Adrenal gland (tissue), 5 donors: ENCODE results near the gene MAPK1.

Experiments used
- POLR2A ChIP-seq, 2 donors: fragments of 450-650 bp; IDR thresholded peaks; one replicate each; pipeline ENCODE4 v1.6.1; 2017; ENCODE audit warnings: antibody characterized with exemption in 2 of 2, mild to moderate bottlenecking in 2 of 2, moderate library complexity in 1 of 2
- TF ChIP-seq, protein P1 (sequence below), 6 experiments: fragments of 450-650 bp in 4 of 6; fragments of 200-600 bp in 2 of 6; sonication (generic) in 1 of 6; IDR thresholded peaks; 1 replicate in 5 of 6; 2 replicates in 1 of 6; pipeline versions ENCODE4 v1.5.1 to v1.8.0; 2016 to 2021; ENCODE audit warnings: antibody characterized with exemption in 6 of 6, mild to moderate bottlenecking in 2 of 6, moderate library complexity in 1 of 6
- donor health status: DM: no; HTN: no; CAD: no.

DNA sequence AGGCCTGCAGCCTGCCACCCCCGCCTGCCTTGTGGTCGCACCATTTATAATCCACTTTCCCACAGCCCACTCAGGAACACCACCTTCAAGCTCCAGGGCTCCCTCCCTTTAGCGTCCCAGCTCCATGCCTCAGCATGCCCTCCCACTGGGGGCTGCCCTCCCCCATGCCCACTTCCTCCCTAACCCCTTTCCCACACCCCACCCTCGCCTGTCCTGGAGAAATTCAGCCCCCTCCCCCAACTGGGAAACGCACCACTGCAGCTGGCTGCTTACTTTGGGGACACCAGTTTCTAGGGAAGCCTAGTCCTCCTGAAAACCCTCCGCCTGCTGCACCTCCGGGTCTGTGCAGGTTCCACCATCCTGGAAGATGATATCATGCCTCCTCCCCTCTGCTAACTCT lies 128.5 kb downstream of the MAPK1 start:
- TF ChIP-seq, protein P1, sequence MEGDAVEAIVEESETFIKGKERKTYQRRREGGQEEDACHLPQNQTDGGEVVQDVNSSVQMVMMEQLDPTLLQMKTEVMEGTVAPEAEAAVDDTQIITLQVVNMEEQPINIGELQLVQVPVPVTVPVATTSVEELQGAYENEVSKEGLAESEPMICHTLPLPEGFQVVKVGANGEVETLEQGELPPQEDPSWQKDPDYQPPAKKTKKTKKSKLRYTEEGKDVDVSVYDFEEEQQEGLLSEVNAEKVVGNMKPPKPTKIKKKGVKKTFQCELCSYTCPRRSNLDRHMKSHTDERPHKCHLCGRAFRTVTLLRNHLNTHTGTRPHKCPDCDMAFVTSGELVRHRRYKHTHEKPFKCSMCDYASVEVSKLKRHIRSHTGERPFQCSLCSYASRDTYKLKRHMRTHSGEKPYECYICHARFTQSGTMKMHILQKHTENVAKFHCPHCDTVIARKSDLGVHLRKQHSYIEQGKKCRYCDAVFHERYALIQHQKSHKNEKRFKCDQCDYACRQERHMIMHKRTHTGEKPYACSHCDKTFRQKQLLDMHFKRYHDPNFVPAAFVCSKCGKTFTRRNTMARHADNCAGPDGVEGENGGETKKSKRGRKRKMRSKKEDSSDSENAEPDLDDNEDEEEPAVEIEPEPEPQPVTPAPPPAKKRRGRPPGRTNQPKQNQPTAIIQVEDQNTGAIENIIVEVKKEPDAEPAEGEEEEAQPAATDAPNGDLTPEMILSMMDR (IDR thresholded peaks at IDR 0.05), result no peak
- no peak for TF ChIP-seq POLR2A (IDR thresholded peaks at IDR 0.05)
